HepG2 (cell line): ENCODE measurements around the gene GPR15LG. TPM values are rescaled to one million over a fixed set of nuclear protein-coding genes. Genes with fewer than 3 reads are reported as not detected.

Experiments
- ATAC-seq: fragments of 200-7000 bp; cut with Tn5 transposase; 3 replicates; pipeline ENCODE4 v1.9.1; 2020; ENCODE audit warnings: mild to moderate bottlenecking, moderate library complexity
- BruUV-seq: library from RNA; stranded (reverse); fragments of 400-500 nt; replicated peaks from 2 replicates; lab custom pipeline; 2021; lab: Mats Ljungman, UMichigan
- CTCF ChIA-PET: fragments of 300-600 bp; formaldehyde crosslinking; extraction: SDS; loops from one replicate; lab custom pipeline; 2021; ENCODE audit warnings: low total read pairs, inconsistent platforms, low intra/inter-chr PET ratio; lab: Yijun Ruan, JAX
- POLR2A ChIA-PET: fragments of 350-600 bp; sonication (Branson Sonifier 250); formaldehyde crosslinking; loops from one replicate; lab custom pipeline; 2020; ENCODE audit warnings: antibody characterized with exemption, inconsistent platforms; lab: Yijun Ruan, JAX
- DNase-seq: peaks from one replicate; pipeline ENCODE4 v3.0.0-alpha.2; 2015; ENCODE audit warnings: low spot score
- FAIRE-seq: peaks from 3 replicates; lab custom pipeline; 2011; peaks lifted over from hg19 to GRCh38; lab: Jason Lieb, UNC
- H2AFZ ChIP-seq: one replicate; pipeline ENCODE4 v1.6.1; 2011; ENCODE audit warnings: low read length, inconsistent platforms
- H3K27ac ChIP-seq: fragments of 300-600 bp; 3 replicates; pipeline ENCODE4 v1.8.0; 2011; ENCODE audit warnings: mixed run types, mild to moderate bottlenecking, mixed read lengths, low read length, inconsistent platforms; ENCODE audit not compliant: insufficient read depth; ENCODE audit errors: extremely low read length
- H3K27me3 ChIP-seq, 2 experiments: fragments of 200-600 bp in 1 of 2; 2 replicates in 1 of 2; 3 replicates in 1 of 2; pipeline versions ENCODE4 v1.6.0 to v1.8.0; 2011; ENCODE audit warnings: low read length in 2 of 2, mild to moderate bottlenecking in 2 of 2, moderate library complexity in 2 of 2, inconsistent platforms in 1 of 2; ENCODE audit not compliant: insufficient read depth in 2 of 2, control insufficient read depth in 1 of 2
- H3K36me3 ChIP-seq, 2 experiments: fragments of 200-600 bp in 1 of 2; replicated peaks in 1 of 2; 2 replicates in 1 of 2; 3 replicates in 1 of 2; pipeline versions ENCODE4 v1.5.1 to v1.8.0; 2011; ENCODE audit warnings: low read length in 2 of 2, inconsistent platforms in 1 of 2; ENCODE audit not compliant: insufficient read depth in 2 of 2, control insufficient read depth in 1 of 2
- H3K4me1 ChIP-seq: 2 replicates; pipeline ENCODE4 v1.5.1; 2012; ENCODE audit warnings: low read length, inconsistent platforms; ENCODE audit not compliant: insufficient read depth
- H3K4me2 ChIP-seq: 2 replicates; pipeline ENCODE4 v1.6.0; 2011; ENCODE audit warnings: low read depth, low read length, inconsistent platforms
- H3K4me3 ChIP-seq, 3 experiments: fragments of 200-600 bp in 1 of 3; sonication (generic), shearing (Covaris generic) in 1 of 3; replicated peaks in 1 of 3; 2 replicates each; pipeline ENCODE4 v1.5.1; 2011 to 2016; ENCODE audit warnings: low read length in 3 of 3, inconsistent platforms in 2 of 3, low read depth in 2 of 3, mild to moderate bottlenecking in 2 of 3, control low read depth in 1 of 3, mixed read lengths in 1 of 3; ENCODE audit not compliant: insufficient read depth in 1 of 3
- H3K79me2 ChIP-seq: one replicate; pipeline ENCODE4 v1.6.1; 2011; ENCODE audit warnings: low read length, inconsistent platforms; ENCODE audit not compliant: insufficient read depth
- H3K9ac ChIP-seq: 2 replicates; pipeline ENCODE4 v1.6.0; 2011; ENCODE audit warnings: mild to moderate bottlenecking, low read depth, low read length, inconsistent platforms; ENCODE audit not compliant: insufficient read depth
- H3K9me3 ChIP-seq: 2 replicates; pipeline ENCODE4 v1.5.1; 2012; ENCODE audit warnings: mild to moderate bottlenecking, low read length
- H4K20me1 ChIP-seq: 2 replicates; pipeline ENCODE4 v1.6.0; 2011; ENCODE audit warnings: inconsistent platforms, mild to moderate bottlenecking, low read length, moderate library complexity; ENCODE audit not compliant: insufficient read depth
- ELF3 ChIP-seq: IDR thresholded peaks from 2 replicates; pipeline ENCODE4 v1.6.1; 2016; ENCODE audit warnings: missing genetic modification reagents, missing compliant biosample characterization
- FOXM1 ChIP-seq: sonication (generic); formaldehyde crosslinking; IDR thresholded peaks from 2 replicates; pipeline ENCODE4 v1.5.0; 2020; ENCODE audit warnings: missing genetic modification reagents
- MXD1 ChIP-seq: sonication (generic); formaldehyde crosslinking; IDR thresholded peaks from 2 replicates; pipeline ENCODE4 v1.4.0; 2020; ENCODE audit warnings: mild to moderate bottlenecking, missing genetic modification reagents
- MYNN ChIP-seq: sonication (generic); formaldehyde crosslinking; IDR thresholded peaks from 2 replicates; pipeline ENCODE4 v1.4.0; 2020; ENCODE audit warnings: mild to moderate bottlenecking, low read depth, missing genetic modification reagents
- NFAT5 ChIP-seq: sonication (generic); formaldehyde crosslinking; IDR thresholded peaks from 2 replicates; pipeline ENCODE4 v1.4.0; 2020; ENCODE audit warnings: missing genetic modification reagents
- SP4 ChIP-seq: sonication (generic); formaldehyde crosslinking; IDR thresholded peaks from 2 replicates; pipeline ENCODE4 v1.8.1; 2023; ENCODE audit warnings: mild to moderate bottlenecking, missing genetic modification reagents
- STAT5B ChIP-seq: sonication (generic); formaldehyde crosslinking; IDR thresholded peaks from 2 replicates; pipeline ENCODE4 v1.4.0; 2020; ENCODE audit warnings: missing genetic modification reagents
- ZFP36L1 ChIP-seq: sonication (generic); formaldehyde crosslinking; IDR thresholded peaks from 2 replicates; pipeline ENCODE4 v1.8.0; 2022; ENCODE audit warnings: mild to moderate bottlenecking, missing genetic modification reagents, moderate library complexity
- ZNF121 ChIP-seq: sonication (generic); formaldehyde crosslinking; IDR thresholded peaks from 2 replicates; pipeline ENCODE4 v1.5.0; 2020; ENCODE audit warnings: mild to moderate bottlenecking, missing genetic modification reagents
- ZNF574 ChIP-seq: sonication (generic); formaldehyde crosslinking; IDR thresholded peaks from 2 replicates; pipeline ENCODE4 v1.4.0; 2020; ENCODE audit warnings: missing genetic modification reagents
- ZNF619 ChIP-seq: sonication (generic); formaldehyde crosslinking; IDR thresholded peaks from 2 replicates; pipeline ENCODE4 v1.4.0; 2020; ENCODE audit warnings: mild to moderate bottlenecking, missing genetic modification reagents
- WGBS: methylation state at CpG from one replicate; pipeline ENCODE4 v1.1.6; 2017; ENCODE audit warnings: low lambda C conversion rate; 5-methylcytosine and 5-hydroxymethylcytosine counted together
- in situ Hi-C: cut with HindIII; loops from 2 replicates; pipeline ENCODE4 v1.10.0; 2017; ENCODE audit warnings: low pct_unique_long_range_greater_than_20kb; ENCODE audit not compliant: extremely low pct_ligation_motif_present
- intact Hi-C: fragments of 100-400 bp; cut with micrococcal nuclease; formaldehyde crosslinking; loops from one replicate; pipeline ENCODE4 v1.10.0; 2022; ENCODE audit not compliant: unreplicated experiment
- polyA plus RNA-seq, 8 experiments: library from polyadenylated mRNA; depleted of rRNA in 3 of 8; stranded (reverse) in 7 of 8; unstranded in 1 of 8; fragments of >200 nt; fragmentation: Illumina TruSeq in 4 of 8; extraction: Trizol in 4 of 8; gene quantifications; 2 replicates each; pipeline versions ENCODE4 v1.2.1 to v1.2.3, GENCODE V29; 2011 to 2016; ENCODE audit warnings: low read depth in 4 of 8, missing spikeins in 1 of 8, mixed read lengths in 1 of 8; ENCODE audit not compliant: insufficient read depth in 1 of 8
- total RNA-seq, 5 experiments: library from RNA; depleted of rRNA; stranded (reverse); fragments of >200 nt; fragmentation: Illumina TruSeq; extraction: Trizol; gene quantifications; 2 replicates each; pipeline ENCODE4 v1.2.3, GENCODE V29; 2016; ENCODE audit warnings: low read depth in 1 of 5

GPR15LG gene
- total and polyA plus RNA-seq, 2 of the 13 experiments (the other 11 are each of a cell fraction or from before 2014, with no cell fraction given), result not detected

GRCh38 chr10:84232376-84232775, 58.8 kb downstream of the GPR15LG start:
- no peaks in the 10 kb centered on the region for H4K20me1 ChIP-seq
- intact Hi-C loops, result no loop called here
- FAIRE-seq, result no peak
- BruUV-seq, result no TSS peak
- H3K4me1 ChIP-seq, result no peaks in the 10 kb centered on the region
- H3K9me3 ChIP-seq, result no peaks in the 10 kb centered on the region
- H3K27ac ChIP-seq, result no peak overlapping the region
- no peaks in the 10 kb centered on the region for H3K36me3 ChIP-seq
- no peak; the same call in 1 of the 3 replicates for ATAC-seq
- no peak overlapping the region for H3K4me3 ChIP-seq
- no peak for DNase-seq
- POLR2A ChIA-PET, result no interaction called here
- H3K9ac ChIP-seq, result no peak overlapping the region
- no peak overlapping the region; the same call in 1 of the 2 replicates for H3K4me2 ChIP-seq
- no peaks in the 10 kb centered on the region for H3K79me2 ChIP-seq
- in situ Hi-C loops, result no loop called here
- no peak overlapping the region for H2AFZ ChIP-seq
- TF ChIP-seq ZFP36L1 (CRISPR knock-in tag) (no peak), ZNF574 (no peak), ZNF121 (CRISPR knock-in tag) (no peak), MYNN (CRISPR knock-in tag) (no peak)
- WGBS, result 12% methylated on average over 4 of the region's 10 CpGs
- CTCF ChIA-PET, result no interaction called here
- peaks cover 0 to 22% of the 10 kb centered on the region in 2 experiments; a peak in 2 of 5 replicates for H3K27me3 ChIP-seq

- H3K79me2 ChIP-seq, result no peaks in the 10 kb centered on the region
- POLR2A ChIA-PET, result no interaction called here
- no peak for ATAC-seq
- no peak overlapping the region for H3K4me2 ChIP-seq
- intact Hi-C loops (no loop called here), in situ Hi-C loops (no loop called here)
- no peak overlapping the region for H3K27ac ChIP-seq
- H4K20me1 ChIP-seq, result no peaks in the 10 kb centered on the region
- H3K9me3 ChIP-seq, result no peaks in the 10 kb centered on the region
- no peaks in the 10 kb centered on the region for H3K36me3 ChIP-seq
- H3K4me3 ChIP-seq, result no peak overlapping the region
- no peaks in the 10 kb centered on the region for H3K4me1 ChIP-seq
- H2AFZ ChIP-seq, result no peak overlapping the region
- no peak for FAIRE-seq
- no peak for DNase-seq
- 0% methylated on average over 2 of the region's 4 CpGs for WGBS
- CTCF ChIA-PET, result no interaction called here
- H3K9ac ChIP-seq, result no peak overlapping the region
- no TSS peak for BruUV-seq
- H3K27me3 ChIP-seq, result peaks cover 0 to 25% of the 10 kb centered on the region in 2 experiments; a peak in 2 of 5 replicates
- TF ChIP-seq FOXM1 (CRISPR knock-in tag) (no peak), ELF3 (CRISPR knock-in tag) (no peak), MXD1 (CRISPR knock-in tag) (no peak), ZNF619 (CRISPR knock-in tag) (no peak), STAT5B (CRISPR knock-in tag) (no peak), NFAT5 (no peak), SP4 (CRISPR knock-in tag) (no peak)
Measured at GRCh38 chr10:84233940-84234339, 60.3 kb downstream of the GPR15LG start.
